Lower lobe of right lung (tissue), 2 donors: Measurements from ENCODE around the gene PIAS4. TPM values are rescaled to one million over a fixed set of nuclear protein-coding genes. Genes with fewer than 3 reads are reported as not detected.

Experiments used
- ATAC-seq, 2 donors: fragments of 200-7000 bp; cut with Tn5 transposase; one replicate each; pipeline ENCODE4 v1.9.1; 2020 to 2022; ENCODE audit warnings: mild to moderate bottlenecking in 2 of 2, moderate library complexity in 2 of 2
- DNase-seq: peaks from one replicate; pipeline ENCODE4 v3.0.0-alpha.2; 2020
- H3K27ac ChIP-seq: fragments of 200-600 bp; one replicate; pipeline ENCODE4 v1.8.0; 2022
- H3K27me3 ChIP-seq: fragments of 200-600 bp; one replicate; pipeline ENCODE4 v1.8.0; 2022; ENCODE audit warnings: low read depth
- H3K36me3 ChIP-seq: fragments of 200-600 bp; one replicate; pipeline ENCODE4 v1.8.0; 2022; ENCODE audit warnings: mild to moderate bottlenecking
- H3K4me1 ChIP-seq: fragments of 200-600 bp; one replicate; pipeline ENCODE4 v1.8.0; 2022
- H3K4me3 ChIP-seq: fragments of 200-600 bp; one replicate; pipeline ENCODE4 v1.8.0; 2022; ENCODE audit warnings: mild to moderate bottlenecking
- H3K9me3 ChIP-seq: fragments of 200-600 bp; one replicate; pipeline ENCODE4 v1.8.0; 2022
- intact Hi-C: fragments of 100-400 bp; cut with DNase I; formaldehyde crosslinking; loops from one replicate; pipeline ENCODE4 v1.11.0; 2022
- total RNA-seq: library from RNA; stranded (reverse); fragmentation: NEBNext Ultra II Directional; extraction: Animal tissue kit (Norgen Biotek cat#: 25700); gene quantifications from one replicate; pipeline ENCODE4 v1.2.1, GENCODE V29; 2021
- TF ChIP-seq, protein P1 (sequence below): fragments of 200-600 bp; IDR thresholded peaks from one replicate; pipeline ENCODE4 v1.8.0; 2022; ENCODE audit warnings: antibody characterized with exemption, mild to moderate bottlenecking
- donor health status: DM: no; HTN: yes; CAD: no; lungs with severe emphysema.

PIAS4 gene
- total RNA-seq, 1 donor from 2014 or later, result 27.6 TPM

DNA sequence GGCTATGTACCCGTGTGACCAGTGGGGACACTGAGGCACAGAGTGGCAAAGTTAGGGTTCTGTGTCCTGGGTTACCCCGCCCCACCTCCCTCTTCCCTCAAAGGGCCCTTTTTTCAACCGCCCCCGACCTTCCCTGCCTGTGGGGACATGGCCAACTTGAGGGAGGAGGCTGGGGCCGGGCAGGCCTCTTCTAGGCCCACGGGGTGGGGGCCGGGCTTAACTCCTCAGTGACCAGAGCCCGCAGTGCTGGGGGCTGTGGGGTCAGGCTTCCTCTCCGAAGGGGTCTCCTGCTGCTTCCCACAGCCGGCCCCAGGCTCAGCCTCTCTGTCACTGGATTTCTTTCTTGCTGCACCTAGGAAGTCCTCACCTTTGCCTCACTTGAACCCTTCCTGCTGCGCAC lies 23.9 kb downstream of the PIAS4 start:
- TF ChIP-seq, protein P1, sequence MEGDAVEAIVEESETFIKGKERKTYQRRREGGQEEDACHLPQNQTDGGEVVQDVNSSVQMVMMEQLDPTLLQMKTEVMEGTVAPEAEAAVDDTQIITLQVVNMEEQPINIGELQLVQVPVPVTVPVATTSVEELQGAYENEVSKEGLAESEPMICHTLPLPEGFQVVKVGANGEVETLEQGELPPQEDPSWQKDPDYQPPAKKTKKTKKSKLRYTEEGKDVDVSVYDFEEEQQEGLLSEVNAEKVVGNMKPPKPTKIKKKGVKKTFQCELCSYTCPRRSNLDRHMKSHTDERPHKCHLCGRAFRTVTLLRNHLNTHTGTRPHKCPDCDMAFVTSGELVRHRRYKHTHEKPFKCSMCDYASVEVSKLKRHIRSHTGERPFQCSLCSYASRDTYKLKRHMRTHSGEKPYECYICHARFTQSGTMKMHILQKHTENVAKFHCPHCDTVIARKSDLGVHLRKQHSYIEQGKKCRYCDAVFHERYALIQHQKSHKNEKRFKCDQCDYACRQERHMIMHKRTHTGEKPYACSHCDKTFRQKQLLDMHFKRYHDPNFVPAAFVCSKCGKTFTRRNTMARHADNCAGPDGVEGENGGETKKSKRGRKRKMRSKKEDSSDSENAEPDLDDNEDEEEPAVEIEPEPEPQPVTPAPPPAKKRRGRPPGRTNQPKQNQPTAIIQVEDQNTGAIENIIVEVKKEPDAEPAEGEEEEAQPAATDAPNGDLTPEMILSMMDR, result no peak
- no peaks in the 10 kb centered on the region for H3K27me3 ChIP-seq
- no peaks in the 10 kb centered on the region for H3K9me3 ChIP-seq
- intact Hi-C loops, result no loop called here
- no peak overlapping the region for H3K27ac ChIP-seq
- no peak for DNase-seq
- H3K36me3 ChIP-seq, result peaks cover 68% of the 10 kb centered on the region
- no peak for ATAC-seq
- no peak overlapping the region for H3K4me3 ChIP-seq
- H3K4me1 ChIP-seq, result no peaks in the 10 kb centered on the region

DNA sequence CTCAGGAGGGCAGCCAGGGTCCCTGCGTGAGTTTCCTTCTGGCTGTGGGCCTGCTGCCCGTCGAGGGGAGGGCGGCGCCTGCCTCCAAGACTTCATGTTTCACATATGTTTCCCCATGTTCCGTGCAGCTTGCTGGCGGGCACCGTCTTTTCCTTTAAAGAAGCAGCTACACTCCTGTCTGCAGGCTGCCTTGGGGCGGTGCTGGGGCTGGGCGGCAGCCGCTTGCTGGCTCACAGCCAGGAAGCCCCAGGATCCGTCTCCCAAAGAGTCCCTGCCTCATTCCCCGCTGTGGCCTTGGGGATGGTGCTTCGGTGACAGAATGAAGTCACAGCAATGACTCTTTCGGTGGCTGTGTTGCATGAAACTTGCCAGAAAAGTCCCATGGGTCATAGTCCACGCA lies 24.9 kb downstream of the PIAS4 start:
- intact Hi-C loops, result no loop called here
- ATAC-seq (no peak), DNase-seq (no peak)
- no peak overlapping the region for H3K27ac ChIP-seq
- H3K9me3 ChIP-seq, result no peaks in the 10 kb centered on the region
- H3K36me3 ChIP-seq, result peaks cover 76% of the 10 kb centered on the region
- no peaks in the 10 kb centered on the region for H3K27me3 ChIP-seq
- no peaks in the 10 kb centered on the region for H3K4me1 ChIP-seq
- no peak overlapping the region for H3K4me3 ChIP-seq
- TF ChIP-seq, protein P1, result no peak

DNA sequence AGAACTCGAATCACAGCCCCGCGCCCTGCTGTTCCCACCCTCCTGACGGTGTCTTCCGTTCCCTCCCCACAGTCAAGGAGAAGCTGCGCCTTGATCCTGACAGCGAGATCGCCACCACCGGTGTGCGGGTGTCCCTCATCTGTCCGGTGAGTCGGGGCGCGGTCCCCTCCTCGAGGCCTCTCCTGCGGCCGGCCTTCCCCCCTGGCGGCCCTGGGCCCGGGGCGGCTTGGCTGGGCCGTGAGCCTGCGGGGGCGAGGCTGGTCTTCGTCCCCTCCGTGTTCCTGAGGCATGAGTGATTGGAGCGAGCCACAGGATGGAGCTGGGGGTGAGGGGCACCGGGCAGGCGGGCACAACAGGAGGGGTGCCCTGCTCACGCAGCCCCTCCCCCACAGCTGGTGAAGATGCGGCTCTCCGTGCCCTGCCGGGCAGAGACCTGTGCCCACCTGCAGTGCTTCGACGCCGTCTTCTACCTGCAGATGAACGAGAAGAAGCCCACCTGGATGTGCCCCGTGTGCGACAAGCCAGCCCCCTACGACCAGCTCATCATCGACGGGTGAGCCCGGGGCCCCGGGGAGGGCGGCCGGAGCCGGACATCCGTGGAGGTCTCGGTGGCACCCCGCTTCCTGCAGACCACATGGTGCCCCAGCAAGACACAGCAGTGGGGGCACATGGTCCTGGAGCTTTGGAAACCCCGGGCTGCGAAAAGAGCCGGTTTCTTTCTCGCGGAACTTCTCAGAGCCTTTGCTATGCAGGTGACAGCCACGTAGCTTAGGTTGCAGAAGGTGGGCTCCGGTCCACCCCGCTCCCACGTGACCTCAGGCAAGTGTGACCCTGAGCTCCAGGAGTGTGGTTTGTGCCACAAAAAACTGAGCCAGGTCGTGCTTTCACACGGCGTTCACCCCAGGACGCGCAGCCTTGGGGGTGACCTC lies 25.8 kb downstream of the PIAS4 start:
- no peaks in the 10 kb centered on the region for H3K27me3 ChIP-seq
- ATAC-seq (no peak), DNase-seq (no peak)
- no peaks in the 10 kb centered on the region for H3K4me1 ChIP-seq
- H3K27ac ChIP-seq, result no peak overlapping the region
- no peaks in the 10 kb centered on the region for H3K9me3 ChIP-seq
- peaks cover 83% of the 10 kb centered on the region for H3K36me3 ChIP-seq
- TF ChIP-seq, protein P1, result no peak
- intact Hi-C loops, result no loop called here
- H3K4me3 ChIP-seq, result no peak overlapping the region

DNA sequence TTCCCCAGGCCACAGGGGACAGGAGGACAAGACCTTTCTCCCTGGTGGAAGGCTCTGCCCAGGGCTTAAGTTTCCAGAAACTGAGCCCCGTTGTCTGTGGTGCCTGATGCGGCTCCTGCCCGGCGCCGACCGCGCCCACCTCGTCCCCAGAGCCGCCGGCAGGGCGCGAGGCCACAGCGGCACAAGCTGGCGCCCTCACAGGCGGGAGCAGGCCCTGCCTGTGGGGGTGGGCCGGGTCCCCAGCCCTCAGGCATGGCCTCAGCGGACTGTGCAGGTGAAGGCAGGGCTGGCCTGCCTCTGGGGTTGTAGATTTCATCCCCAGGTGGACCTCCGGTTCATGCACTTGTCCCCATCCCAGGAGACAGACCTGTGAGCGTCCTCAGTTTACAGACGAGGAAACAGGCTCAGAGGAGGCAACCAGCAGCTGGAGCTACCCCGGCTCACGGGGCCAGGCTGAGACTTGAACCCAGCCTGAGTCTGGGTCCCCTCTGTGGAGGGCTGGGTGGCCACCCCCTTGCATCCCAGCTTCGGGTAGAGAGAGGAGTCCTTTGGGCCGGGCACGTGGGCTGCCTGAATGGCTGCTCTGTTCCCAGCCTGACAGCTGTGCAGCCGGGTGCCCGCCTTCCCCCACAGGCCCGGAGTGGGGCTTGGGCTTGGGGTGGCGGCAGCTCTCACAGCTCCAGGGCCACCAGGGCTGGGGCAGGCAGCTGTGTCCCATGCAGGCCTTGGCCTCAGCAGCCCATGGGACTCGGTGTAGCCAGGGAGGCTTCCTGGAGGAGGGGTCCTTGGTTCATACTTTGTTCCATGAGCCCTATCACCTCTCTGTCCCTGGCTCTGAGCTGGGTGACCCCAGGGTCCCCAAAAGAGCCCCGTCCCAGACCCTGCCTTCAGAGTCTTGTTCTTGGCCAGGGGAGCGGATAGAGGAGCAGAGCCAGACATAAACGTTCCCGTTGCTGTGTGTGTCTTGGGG lies 26.8 kb downstream of the PIAS4 start:
- intact Hi-C loops, result no loop called here
- Histone ChIP-seq H3K4me3 (no peak overlapping the region), H3K9me3 (no peaks in the 10 kb centered on the region), H3K36me3 (peaks cover 81% of the 10 kb centered on the region), H3K4me1 (no peaks in the 10 kb centered on the region), H3K27me3 (no peaks in the 10 kb centered on the region), H3K27ac (no peak overlapping the region)
- TF ChIP-seq, protein P1, result no peak
- DNase-seq (no peak), ATAC-seq (no peak)

DNA sequence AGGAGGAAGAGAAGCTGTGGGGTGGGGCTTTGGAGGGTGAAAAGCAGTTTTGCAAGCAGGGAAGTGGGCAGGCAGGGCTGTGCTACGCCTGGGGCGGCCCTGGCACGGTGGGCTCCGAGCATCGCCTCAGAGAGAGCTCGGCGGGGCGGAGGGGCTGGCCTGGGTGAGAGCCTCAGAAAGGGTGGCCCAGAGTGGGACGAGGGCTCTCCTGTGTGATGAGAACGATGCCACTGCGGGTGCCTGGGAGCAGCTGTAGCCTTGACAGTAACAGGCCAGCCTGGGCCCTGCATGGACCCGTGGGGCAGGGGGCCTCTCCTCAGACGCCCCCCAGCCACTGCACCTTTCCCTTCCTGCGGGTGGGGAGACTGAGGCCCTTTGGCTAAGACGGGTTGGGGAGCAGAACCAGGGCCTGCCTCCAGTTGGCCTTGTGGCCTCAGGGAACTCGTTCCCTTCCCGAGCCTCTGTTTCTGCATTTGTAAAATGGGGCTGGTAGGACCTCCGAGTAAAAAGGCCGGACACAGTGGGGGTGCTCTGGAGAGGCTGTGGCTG lies 27.6 kb downstream of the PIAS4 start:
- Histone ChIP-seq H3K4me3 (no peak overlapping the region), H3K9me3 (no peaks in the 10 kb centered on the region), H3K27ac (no peak overlapping the region), H3K27me3 (no peaks in the 10 kb centered on the region), H3K36me3 (peaks cover 75% of the 10 kb centered on the region), H3K4me1 (no peaks in the 10 kb centered on the region)
- no peak for DNase-seq
- TF ChIP-seq, protein P1, result no peak
- no peak for ATAC-seq
- intact Hi-C loops, result no loop called here
